ENCODE measurements around the gene UHRF1. TPM values are rescaled to one million over a fixed set of nuclear protein-coding genes. Genes with fewer than 3 reads are reported as not detected.
"Not testable (repeated sequence)": the region's sequence is repeated elsewhere in the genome, so short reads cannot be mapped to it uniquely, and the experiment has no call there.

The UHRF1 gene
- total RNA-seq, 3 donors from 2014 or later, result 0.32 to 0.66 (median 0.44) TPM

- H3K4me1 ChIP-seq, result no peaks in the 10 kb centered on the region
- intact Hi-C loops (cut with DNase I; ENCODE audit: low total_unique reads), result no loop called here
- H3K4me3 ChIP-seq, result no peak overlapping the region
- no peaks in the 10 kb centered on the region for H3K27me3 ChIP-seq
- TF ChIP-seq CTCF (IDR thresholded peaks at IDR 0.05) (no peak), POLR2AphosphoS5 (IDR thresholded peaks at IDR 0.05) (no peak), POLR2A (IDR thresholded peaks at IDR 0.05) (no peak)
- no peak overlapping the region for H3K27ac ChIP-seq
- no peaks in the 10 kb centered on the region for H3K9me3 ChIP-seq
- DNase-seq (ENCODE audit: low spot score in 2 of 2), result peak in 1 of 2 donors; percentile 72
- no peaks in the 10 kb centered on the region for H3K36me3 ChIP-seq
These were observed 20.1 kb upstream of the UHRF1 start for GRCh38 chr19:4889034-4889815.

GRCh38 chr19:4891066-4891465 lies 18.2 kb upstream of the UHRF1 start:
- no peak overlapping the region for H3K4me3 ChIP-seq
- H3K27me3 ChIP-seq, result no peaks in the 10 kb centered on the region
- no peaks in the 10 kb centered on the region for H3K9me3 ChIP-seq
- no peaks in the 10 kb centered on the region for H3K4me1 ChIP-seq
- TF ChIP-seq CTCF (IDR thresholded peaks at IDR 0.05), result no peak
- no peak for TF ChIP-seq POLR2AphosphoS5 (IDR thresholded peaks at IDR 0.05)
- TF ChIP-seq POLR2A (IDR thresholded peaks at IDR 0.05), result no peak
- intact Hi-C loops (cut with DNase I; ENCODE audit: low total_unique reads), result no loop called here
- no peak overlapping the region for H3K27ac ChIP-seq
- no peak for DNase-seq (ENCODE audit: low spot score in 2 of 2)
- H3K36me3 ChIP-seq, result no peaks in the 10 kb centered on the region

GRCh38 chr19:4892962-4893361 lies 16.3 kb upstream of the UHRF1 start:
- intact Hi-C loops (cut with DNase I; ENCODE audit: low total_unique reads); H3K36me3 ChIP-seq; H3K4me3 ChIP-seq; H3K27ac ChIP-seq; H3K4me1 ChIP-seq; H3K27me3 ChIP-seq; H3K9me3 ChIP-seq; DNase-seq (ENCODE audit: low spot score in 2 of 2): not testable (repeated sequence)

GRCh38 chr19:4896372-4896771 lies 12.9 kb upstream of the UHRF1 start:
- Histone ChIP-seq H3K4me1 (no peaks in the 10 kb centered on the region), H3K27ac (no peak overlapping the region), H3K4me3 (no peak overlapping the region), H3K27me3 (no peaks in the 10 kb centered on the region), H3K36me3 (no peaks in the 10 kb centered on the region), H3K9me3 (no peaks in the 10 kb centered on the region)
- intact Hi-C loops (cut with DNase I; ENCODE audit: low total_unique reads), result no loop called here
- TF ChIP-seq POLR2AphosphoS5 (IDR thresholded peaks at IDR 0.05), result no peak
- TF ChIP-seq POLR2A (IDR thresholded peaks at IDR 0.05), result no peak
- TF ChIP-seq CTCF (IDR thresholded peaks at IDR 0.05), result no peak
- DNase-seq (ENCODE audit: low spot score in 2 of 2), result no peak

- H3K27ac ChIP-seq, result no peak overlapping the region
- TF ChIP-seq POLR2AphosphoS5 (IDR thresholded peaks at IDR 0.05) (no peak), CTCF (IDR thresholded peaks at IDR 0.05) (no peak), POLR2A (IDR thresholded peaks at IDR 0.05) (no peak)
These were observed 12.2 kb upstream of the UHRF1 start for GRCh38 chr19:4897146-4897545.

GRCh38 chr19:4900879-4901278 lies 8.4 kb upstream of the UHRF1 start:
- intact Hi-C loops (cut with DNase I; ENCODE audit: low total_unique reads); H3K27me3 ChIP-seq; H3K4me1 ChIP-seq; H3K9me3 ChIP-seq; DNase-seq (ENCODE audit: low spot score in 2 of 2); H3K36me3 ChIP-seq; H3K27ac ChIP-seq; H3K4me3 ChIP-seq: not testable (repeated sequence)

More at GRCh38 chr19:4897146-4897545, 12.2 kb upstream of the UHRF1 start:
- Histone ChIP-seq H3K4me1 (no peaks in the 10 kb centered on the region), H3K36me3 (no peaks in the 10 kb centered on the region), H3K9me3 (no peaks in the 10 kb centered on the region), H3K4me3 (no peak overlapping the region), H3K27me3 (no peaks in the 10 kb centered on the region)
- DNase-seq (ENCODE audit: low spot score in 2 of 2), result no peak
- intact Hi-C loops (cut with DNase I; ENCODE audit: low total_unique reads), result no loop called here

All from breast epithelium (tissue), 4 donors.